Coronary artery (tissue), 2 donors: ENCODE results near the gene MAN2A2.
A peak's percentile ranks its signal among the peaks of the same experiment; 100 is the strongest.
"Not testable (repeated sequence)": the region's sequence is repeated elsewhere in the genome, so short reads cannot be mapped to it uniquely, and the experiment has no call there.

ENCODE experiments used
- DNase-seq: peaks from one replicate; pipeline ENCODE4 v3.0.0-alpha.2; 2017; ENCODE audit warnings: low spot score
- H3K27ac ChIP-seq, 2 donors: fragments of 200-600 bp; sonication (generic); one replicate each; pipeline ENCODE4 v1.5.1; 2016 to 2019
- H3K4me3 ChIP-seq: fragments of 200-600 bp; sonication (generic); 2 replicates; pipeline ENCODE4 v1.5.1; 2016; ENCODE audit warnings: mild to moderate bottlenecking, moderate library complexity
- TF ChIP-seq, protein P1 (sequence below): fragments of 200-600 bp; sonication (generic); IDR thresholded peaks from one replicate; pipeline ENCODE4 v1.5.1; 2019; ENCODE audit warnings: antibody characterized with exemption

MAN2A2 gene

DNA sequence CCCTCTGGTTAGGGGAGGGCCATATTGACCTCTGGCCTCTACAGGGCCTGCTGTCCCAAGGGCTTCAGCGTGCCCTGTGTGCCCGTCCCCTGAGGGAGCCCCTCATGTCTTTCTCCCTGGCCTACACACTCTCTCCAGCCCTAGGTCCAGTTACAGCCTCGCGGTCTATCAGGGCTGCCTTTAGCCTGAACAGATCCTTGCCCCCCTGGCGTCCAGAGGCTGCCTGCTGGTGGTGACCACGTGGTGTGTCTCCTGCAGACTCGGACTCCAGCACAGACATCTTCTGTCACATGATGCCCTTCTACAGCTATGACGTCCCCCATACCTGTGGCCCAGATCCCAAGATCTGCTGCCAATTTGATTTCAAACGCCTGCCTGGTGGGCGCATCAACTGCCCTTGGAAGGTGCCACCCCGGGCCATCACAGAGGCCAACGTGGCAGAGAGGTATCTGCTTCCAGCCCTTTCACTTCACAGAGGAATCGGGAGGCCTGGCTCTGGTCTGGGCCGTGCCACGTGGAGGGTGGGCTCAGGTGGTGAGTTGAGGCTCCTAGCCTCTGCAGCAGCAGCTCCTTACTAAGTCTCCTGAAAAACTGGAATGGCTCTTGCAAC lies 4.1 kb downstream of the MAN2A2 start:
- TF ChIP-seq, protein P1, sequence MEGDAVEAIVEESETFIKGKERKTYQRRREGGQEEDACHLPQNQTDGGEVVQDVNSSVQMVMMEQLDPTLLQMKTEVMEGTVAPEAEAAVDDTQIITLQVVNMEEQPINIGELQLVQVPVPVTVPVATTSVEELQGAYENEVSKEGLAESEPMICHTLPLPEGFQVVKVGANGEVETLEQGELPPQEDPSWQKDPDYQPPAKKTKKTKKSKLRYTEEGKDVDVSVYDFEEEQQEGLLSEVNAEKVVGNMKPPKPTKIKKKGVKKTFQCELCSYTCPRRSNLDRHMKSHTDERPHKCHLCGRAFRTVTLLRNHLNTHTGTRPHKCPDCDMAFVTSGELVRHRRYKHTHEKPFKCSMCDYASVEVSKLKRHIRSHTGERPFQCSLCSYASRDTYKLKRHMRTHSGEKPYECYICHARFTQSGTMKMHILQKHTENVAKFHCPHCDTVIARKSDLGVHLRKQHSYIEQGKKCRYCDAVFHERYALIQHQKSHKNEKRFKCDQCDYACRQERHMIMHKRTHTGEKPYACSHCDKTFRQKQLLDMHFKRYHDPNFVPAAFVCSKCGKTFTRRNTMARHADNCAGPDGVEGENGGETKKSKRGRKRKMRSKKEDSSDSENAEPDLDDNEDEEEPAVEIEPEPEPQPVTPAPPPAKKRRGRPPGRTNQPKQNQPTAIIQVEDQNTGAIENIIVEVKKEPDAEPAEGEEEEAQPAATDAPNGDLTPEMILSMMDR, result no peak
- peak overlapping the region in 1 of 2 donors; percentile 61 for H3K27ac ChIP-seq
- no peak overlapping the region for H3K4me3 ChIP-seq
- DNase-seq, result no peak

DNA sequence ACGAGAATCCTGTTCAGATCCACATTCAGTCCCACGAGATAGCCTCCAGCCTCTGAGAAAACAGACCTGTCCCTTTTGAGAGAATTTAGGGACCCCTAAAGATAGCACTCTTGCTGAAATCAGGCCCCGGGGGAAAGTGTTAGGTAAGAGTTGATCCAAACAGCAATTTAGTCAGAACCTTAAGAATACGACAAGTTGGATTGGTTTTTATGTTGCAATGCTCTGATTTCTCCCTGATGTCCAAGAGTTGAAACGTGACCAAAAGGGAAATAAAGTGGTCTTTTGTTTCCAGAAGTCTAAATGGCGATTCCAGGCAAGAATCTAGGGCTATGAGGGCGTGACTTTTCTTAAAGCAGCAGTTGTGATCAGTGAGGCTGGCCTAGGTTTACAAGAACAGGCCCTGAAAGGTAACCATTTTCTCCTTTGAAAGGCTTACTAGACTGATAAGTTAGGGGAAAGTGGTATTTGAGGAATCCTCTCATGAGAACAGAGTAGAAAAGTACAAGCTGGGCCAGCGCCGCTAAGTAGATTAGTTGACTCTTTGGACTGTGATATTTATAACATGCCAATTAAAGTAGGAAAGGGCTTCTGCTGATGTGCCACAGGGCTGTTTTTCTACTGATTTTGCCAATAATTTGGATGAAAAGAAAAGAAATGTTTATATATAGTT lies 4.9 kb downstream of the MAN2A2 start:
- no peak for DNase-seq
- TF ChIP-seq, protein P1, result no peak
- Histone ChIP-seq H3K27ac (peak overlapping the region in 1 of 2 donors; percentile 61), H3K4me3 (no peak overlapping the region)

DNA sequence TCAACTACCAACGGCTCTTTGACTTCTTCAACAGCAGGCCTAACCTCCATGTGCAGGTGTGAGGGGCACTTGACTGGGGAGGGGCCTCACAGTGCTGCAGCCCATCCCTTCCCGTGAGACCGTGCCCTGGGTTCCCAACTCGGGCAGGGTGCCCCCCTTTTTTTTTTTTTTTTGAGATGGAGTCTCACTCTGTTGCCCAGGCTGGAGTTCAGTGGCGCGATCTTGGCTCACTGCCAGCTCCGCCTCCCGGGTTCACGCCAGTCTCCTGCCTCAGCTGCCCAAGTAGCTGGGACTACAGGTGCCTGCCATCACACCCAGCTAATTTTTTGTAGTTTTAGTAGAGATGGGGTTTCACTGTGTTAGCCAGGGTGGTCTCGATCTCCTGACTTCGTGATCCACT lies 6.3 kb downstream of the MAN2A2 start:
- H3K4me3 ChIP-seq, DNase-seq, H3K27ac ChIP-seq: not testable (repeated sequence)

DNA sequence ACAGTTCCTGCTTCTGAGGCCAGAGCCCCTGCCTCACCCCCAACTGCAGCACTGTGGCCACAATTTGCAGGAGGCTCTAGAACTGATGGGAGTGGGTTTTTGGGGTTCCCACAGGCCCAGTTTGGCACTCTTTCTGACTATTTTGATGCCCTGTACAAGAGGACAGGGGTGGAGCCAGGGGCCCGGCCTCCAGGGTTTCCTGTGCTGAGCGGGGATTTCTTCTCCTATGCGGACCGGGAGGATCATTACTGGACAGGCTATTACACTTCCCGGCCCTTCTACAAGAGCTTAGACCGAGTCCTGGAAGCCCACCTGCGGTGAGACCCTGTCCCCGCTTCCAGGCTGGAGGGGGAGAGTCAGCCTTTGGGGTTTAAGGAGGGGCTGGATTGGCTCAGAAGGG lies 6.9 kb downstream of the MAN2A2 start:
- DNase-seq, result no peak
- TF ChIP-seq, protein P1, result no peak
- no peak overlapping the region for H3K4me3 ChIP-seq
- H3K27ac ChIP-seq, result no peak overlapping the region

DNA sequence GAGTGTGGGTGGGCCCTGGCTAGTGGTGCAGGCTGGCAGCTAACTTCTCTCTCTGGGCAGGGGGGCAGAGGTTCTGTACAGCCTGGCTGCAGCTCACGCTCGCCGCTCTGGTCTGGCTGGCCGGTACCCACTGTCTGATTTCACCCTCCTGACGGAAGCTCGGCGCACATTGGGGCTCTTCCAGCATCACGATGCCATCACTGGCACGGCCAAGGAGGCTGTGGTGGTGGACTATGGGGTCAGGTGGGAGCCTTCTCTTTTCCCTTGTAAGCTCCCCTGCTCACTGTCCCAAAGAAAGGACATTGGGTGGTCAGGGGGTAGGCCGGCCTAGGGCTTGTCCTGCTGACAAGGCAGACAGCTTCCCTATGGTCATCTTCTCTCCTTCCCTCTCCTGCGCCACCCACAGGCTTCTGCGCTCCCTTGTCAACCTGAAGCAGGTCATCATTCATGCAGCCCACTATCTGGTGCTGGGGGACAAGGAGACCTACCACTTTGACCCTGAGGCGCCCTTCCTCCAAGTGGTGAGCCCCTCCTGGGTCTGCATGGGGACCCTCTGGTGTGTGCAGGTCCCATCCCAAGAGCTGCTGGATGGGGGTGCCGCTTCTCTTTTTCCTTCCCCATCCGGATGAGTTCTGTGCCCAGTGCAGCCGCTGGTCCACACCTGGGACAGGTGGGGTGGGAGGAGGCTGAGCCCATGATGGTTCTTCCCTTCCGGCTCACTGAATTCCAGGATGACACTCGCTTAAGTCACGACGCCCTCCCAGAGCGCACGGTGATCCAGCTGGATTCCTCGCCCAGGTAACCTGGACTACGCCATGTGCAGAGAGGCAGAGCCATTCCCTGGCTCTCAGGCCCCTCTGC lies 7.6 kb downstream of the MAN2A2 start:
- Histone ChIP-seq H3K4me3 (no peak overlapping the region), H3K27ac (no peak overlapping the region)
- TF ChIP-seq, protein P1, result no peak
- no peak for DNase-seq

DNA sequence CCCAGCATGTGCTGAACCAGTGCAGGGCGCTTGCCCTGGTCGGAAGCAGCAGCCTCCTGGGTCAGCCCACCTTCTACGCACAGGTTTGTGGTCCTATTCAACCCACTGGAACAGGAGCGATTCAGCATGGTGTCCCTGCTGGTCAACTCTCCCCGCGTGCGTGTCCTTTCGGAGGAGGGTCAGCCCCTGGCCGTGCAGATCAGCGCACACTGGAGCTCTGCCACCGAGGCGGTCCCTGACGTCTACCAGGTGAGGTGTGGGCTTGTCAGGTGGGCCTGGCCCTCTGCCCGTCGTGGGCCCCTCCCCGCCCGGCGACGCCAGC lies 8.2 kb downstream of the MAN2A2 start:
- Histone ChIP-seq H3K27ac (no peak overlapping the region), H3K4me3 (no peak overlapping the region)
- no peak for DNase-seq
- TF ChIP-seq, protein P1, result no peak

DNA sequence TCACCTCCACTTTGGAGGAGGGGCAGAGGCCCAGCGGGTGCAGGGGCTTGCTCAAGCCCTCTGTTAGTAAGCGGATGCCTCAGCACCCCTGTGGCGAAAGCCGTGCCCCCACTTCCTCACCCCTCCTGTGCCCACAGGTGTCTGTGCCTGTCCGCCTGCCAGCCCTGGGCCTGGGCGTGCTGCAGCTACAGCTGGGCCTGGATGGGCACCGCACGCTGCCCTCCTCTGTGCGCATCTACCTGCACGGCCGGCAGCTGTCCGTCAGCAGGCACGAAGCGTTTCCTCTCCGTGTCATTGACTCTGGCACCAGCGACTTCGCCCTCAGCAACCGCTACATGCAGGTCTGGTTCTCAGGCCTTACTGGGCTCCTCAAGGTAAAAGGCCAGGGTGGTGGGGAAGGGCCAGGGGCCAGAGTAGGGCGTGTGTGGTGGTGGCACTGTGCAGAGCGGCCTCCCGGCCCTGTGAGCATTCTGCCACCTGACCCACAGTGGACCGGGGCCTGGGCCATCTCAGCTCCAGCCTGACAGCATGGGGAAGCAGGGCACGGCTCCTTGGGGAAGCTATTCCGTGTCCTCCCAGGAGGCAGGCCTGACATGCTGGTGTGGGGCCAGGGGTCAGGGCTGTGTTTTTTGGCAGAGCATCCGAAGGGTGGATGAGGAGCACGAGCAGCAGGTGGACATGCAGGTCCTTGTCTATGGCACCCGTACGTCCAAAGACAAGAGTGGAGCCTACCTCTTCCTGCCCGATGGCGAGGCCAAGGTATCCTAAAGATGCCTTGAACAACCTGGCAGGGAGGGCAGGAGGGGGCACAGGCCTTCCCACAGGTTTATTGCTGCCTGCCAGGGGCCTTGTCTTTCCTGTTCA lies 9.0 kb downstream of the MAN2A2 start:
- no peak for DNase-seq
- Histone ChIP-seq H3K27ac (no peak overlapping the region), H3K4me3 (no peak overlapping the region)
- TF ChIP-seq, protein P1, result no peak
